22Rv1 (cell line): ENCODE results near the gene ELP1.
"Not testable (repeated sequence)": the region's sequence is repeated elsewhere in the genome, so short reads cannot be mapped to it uniquely, and the experiment has no call there.

Experiments
- H3K27ac ChIP-seq: fragments of 450-650 bp; 2 replicates; pipeline ENCODE4 v1.5.1; 2017
- ZFX ChIP-seq: fragments of 450-650 bp; IDR thresholded peaks from 2 replicates; pipeline ENCODE4 v1.6.1; 2017; ENCODE audit warnings: antibody characterized with exemption, borderline replicate concordance
- TF ChIP-seq, protein P1 (sequence below): fragments of 450-650 bp; IDR thresholded peaks from 2 replicates; pipeline ENCODE4 v1.5.1; 2017; ENCODE audit warnings: mild to moderate bottlenecking

ELP1 gene

DNA sequence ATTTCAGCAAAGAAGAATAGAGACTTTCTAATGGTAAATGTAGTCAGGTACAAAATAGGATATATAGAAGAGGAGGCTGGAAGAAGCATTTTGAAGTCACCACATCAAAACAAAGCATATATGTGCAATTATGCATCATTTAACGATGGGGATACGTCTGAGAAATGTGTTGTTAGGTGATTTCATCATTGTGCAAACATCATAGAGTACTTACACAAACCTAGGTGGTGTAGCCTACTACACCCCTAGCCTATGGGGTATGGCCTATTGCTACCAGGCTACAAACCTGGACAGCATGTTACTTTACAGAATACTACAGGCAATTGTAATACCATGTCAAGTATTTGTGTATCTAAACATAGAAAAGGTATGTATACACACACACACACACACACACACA is 28.4 kb downstream of the ELP1 start:
- no peak for TF ChIP-seq ZFX
- TF ChIP-seq, protein P1, sequence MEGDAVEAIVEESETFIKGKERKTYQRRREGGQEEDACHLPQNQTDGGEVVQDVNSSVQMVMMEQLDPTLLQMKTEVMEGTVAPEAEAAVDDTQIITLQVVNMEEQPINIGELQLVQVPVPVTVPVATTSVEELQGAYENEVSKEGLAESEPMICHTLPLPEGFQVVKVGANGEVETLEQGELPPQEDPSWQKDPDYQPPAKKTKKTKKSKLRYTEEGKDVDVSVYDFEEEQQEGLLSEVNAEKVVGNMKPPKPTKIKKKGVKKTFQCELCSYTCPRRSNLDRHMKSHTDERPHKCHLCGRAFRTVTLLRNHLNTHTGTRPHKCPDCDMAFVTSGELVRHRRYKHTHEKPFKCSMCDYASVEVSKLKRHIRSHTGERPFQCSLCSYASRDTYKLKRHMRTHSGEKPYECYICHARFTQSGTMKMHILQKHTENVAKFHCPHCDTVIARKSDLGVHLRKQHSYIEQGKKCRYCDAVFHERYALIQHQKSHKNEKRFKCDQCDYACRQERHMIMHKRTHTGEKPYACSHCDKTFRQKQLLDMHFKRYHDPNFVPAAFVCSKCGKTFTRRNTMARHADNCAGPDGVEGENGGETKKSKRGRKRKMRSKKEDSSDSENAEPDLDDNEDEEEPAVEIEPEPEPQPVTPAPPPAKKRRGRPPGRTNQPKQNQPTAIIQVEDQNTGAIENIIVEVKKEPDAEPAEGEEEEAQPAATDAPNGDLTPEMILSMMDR, result no peak
- no peak overlapping the region for H3K27ac ChIP-seq

DNA sequence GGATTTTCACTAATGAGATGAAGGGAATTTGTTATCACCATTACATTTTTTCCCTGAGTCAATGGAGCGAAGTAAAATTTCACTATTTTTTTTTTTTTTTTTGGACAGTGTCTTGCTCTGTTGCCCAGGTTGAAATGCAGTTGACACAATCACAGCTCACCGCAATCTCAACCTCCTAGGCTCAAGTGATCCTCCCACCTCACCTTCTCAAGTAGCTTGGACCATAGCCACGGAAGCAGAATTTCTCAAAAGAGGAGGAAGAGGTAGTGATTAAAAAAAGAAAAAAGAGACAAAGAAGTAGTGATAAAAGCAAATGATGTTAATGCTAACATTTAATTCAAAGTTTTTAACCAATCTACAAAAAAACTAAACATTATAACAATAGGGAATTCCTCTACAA is 29.8 kb downstream of the ELP1 start:
- TF ChIP-seq, protein P1, result no peak
- TF ChIP-seq ZFX, result no peak
- H3K27ac ChIP-seq, result no peak overlapping the region

- TF ChIP-seq ZFX, result no peak
- TF ChIP-seq, protein P1, result no peak
- no peak overlapping the region for H3K27ac ChIP-seq
These were observed 30.4 kb downstream of the ELP1 start for GRCh38 chr9:108903420-108904103.

DNA sequence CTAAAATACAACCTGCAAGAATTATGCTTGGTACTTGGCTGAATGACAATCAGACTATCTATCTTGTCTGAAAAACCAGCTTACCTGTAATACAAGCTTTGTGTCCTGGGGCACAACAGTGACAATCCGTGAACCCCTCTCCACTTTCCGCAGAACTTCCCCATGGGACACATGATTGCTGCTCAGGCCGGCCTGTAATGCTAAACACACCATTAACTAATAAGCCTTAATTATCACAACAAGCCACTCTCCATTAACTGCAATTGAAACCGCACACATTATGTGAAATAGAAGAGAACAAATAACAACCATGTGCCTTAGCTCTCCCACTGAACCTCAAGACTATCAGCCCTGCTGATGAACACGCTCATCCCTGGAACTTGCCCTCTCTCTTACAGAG is 33.7 kb downstream of the ELP1 start:
- TF ChIP-seq, protein P1, result no peak
- TF ChIP-seq ZFX, result no peak
- no peak overlapping the region for H3K27ac ChIP-seq

DNA sequence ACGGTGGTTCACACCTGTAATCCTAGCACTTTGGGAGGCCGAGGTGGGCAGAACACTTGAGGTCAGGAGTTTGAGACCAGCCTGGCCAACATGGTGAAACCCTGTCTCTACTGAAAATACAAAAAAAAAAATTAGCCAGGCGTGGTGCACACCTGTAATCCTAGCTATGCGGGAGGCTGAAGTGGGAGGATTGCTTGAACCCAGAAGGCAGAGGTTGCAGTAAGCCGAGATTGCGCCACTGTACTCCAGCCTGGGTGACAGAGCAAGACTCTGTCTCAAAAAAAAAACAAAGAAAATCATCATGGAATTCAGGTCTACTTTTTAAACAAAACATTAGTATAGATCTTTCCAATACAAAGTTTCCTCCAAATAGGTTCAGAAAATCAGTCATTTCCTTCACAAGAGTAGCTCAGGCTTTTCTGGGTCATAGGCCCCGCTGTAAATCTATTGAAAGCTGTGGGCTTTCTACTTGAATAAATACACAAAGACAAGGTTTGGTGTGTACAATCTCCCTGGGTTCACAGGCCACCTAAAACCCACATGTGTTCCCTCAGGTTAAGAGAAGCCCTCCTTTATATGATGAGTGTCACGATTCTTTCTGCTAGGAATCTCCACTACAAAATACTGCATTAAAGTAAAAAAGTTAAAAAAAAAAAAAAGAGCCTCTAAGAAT is 34.8 kb downstream of the ELP1 start:
- not testable (repeated sequence) for H3K27ac ChIP-seq

DNA sequence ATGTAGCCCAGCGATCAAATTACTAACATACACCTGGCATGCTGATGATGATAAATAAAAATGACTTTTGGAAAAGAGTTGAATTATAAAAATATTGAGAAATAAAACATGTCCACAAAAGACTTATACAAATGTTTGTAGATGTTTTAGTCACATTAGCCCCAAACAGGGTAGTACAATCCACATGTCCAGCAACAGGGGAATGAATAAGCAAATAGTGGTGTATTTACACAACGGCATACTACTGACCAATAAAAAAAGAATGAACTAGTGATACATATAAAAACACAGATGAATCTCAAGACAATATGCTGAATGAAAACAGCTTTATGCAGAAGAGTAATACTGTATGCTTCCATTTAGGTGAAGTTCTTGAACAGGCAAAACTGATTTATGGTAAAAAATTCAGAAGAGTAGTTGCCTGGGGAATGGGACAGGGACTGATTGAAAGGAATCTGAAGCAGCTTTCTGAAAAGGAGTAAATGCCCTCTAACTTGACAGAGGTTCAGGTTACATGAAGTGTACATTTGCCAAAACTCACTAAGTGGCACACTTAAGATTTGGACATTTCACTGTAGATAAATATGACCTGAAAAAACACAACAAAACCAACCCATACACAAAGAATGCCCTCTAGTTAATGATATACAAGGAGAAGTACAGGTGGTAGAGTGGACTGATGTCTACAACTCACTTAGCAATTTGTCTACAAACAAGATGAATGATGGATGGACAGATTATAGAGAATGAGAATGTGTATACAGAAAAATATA is 36.4 kb downstream of the ELP1 start:
- H3K27ac ChIP-seq, result no peak overlapping the region
- TF ChIP-seq ZFX, result no peak
- TF ChIP-seq, protein P1, result no peak

DNA sequence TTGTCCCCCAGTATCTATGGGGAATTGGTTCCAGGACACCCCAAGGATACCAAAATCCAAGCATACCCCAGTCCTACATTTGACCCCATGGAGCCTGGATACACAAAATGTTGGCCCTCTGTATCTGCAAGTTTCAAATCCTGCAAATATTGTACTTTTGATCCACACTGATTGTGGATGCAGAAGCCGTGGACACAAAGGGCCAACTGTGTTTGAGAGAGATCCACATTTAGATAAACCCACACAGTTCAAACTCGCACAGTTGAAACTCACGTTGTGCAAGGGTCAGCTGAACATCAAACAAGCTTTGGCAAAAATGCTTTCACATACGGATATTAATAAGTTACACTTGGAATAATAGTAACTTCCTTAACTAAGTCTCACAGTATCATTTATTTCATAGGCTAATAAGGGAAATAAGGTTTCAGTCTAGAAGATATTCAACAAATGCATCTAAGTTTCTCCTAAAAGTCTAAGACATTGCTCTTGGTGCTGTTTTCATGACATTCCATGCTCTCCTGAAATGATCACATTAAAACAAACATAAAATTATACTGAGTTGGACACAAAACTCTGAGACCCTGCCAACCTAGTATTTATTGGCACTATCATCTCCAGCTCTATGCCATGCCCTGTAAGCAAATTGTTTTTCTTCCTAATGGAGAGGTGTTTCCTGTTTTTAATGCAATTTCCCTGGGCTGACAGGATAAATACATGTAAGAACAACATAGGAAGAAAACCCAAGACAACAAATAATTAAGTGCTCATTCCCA is 39.5 kb downstream of the ELP1 start:
- TF ChIP-seq, protein P1, result no peak
- no peak for TF ChIP-seq ZFX
- no peak overlapping the region for H3K27ac ChIP-seq
